Stimulated activated CD8-positive, alpha-beta memory T cell treated with anti-CD3 and anti-CD28 coated beads, Interleukin-12 subunit alpha, Interleukin-12 subunit beta, amount 100 ng/mL, for 4 hours (primary cell): ENCODE results near the gene SIAH1.
"Not testable (repeated sequence)": the region's sequence is repeated elsewhere in the genome, so short reads cannot be mapped to it uniquely, and the experiment has no call there.

Experiments
- DNase-seq: peaks from one replicate; pipeline ENCODE4 v3.0.0-alpha.2; 2020; ENCODE audit warnings: low read depth

The SIAH1 gene

GRCh38 chr16:48332978-48333377, 52.2 kb downstream of the SIAH1 start:
- no peak for DNase-seq

- no peak for DNase-seq
Observed at GRCh38 chr16:48330841-48331192, 54.4 kb downstream of the SIAH1 start.

- DNase-seq = no peak
Observed at GRCh38 chr16:48330189-48330840, 54.9 kb downstream of the SIAH1 start.

GRCh38 chr16:48329138-48329537, 56.1 kb downstream of the SIAH1 start:
- DNase-seq = no peak

- no peak for DNase-seq
Observed at GRCh38 chr16:48326915-48327314, 58.3 kb downstream of the SIAH1 start.

GRCh38 chr16:48323783-48324775, 61.1 kb downstream of the SIAH1 start:
- DNase-seq = no peak

- DNase-seq = no peak
Observed at GRCh38 chr16:48321317-48322036, 63.7 kb downstream of the SIAH1 start.

GRCh38 chr16:48318630-48319029, 66.6 kb downstream of the SIAH1 start:
- DNase-seq = no peak

- no peak for DNase-seq
Observed at GRCh38 chr16:48317614-48318315, 67.4 kb downstream of the SIAH1 start.

GRCh38 chr16:48317026-48317425, 68.2 kb downstream of the SIAH1 start:
- no peak for DNase-seq

GRCh38 chr16:48313905-48314304, 71.3 kb downstream of the SIAH1 start:
- DNase-seq = not testable (repeated sequence)

- DNase-seq = no peak
Observed at GRCh38 chr16:48310908-48311641, 74.1 kb downstream of the SIAH1 start.
